ENCODE measurements around the gene NRXN2.

NRXN2 gene

GRCh38 chr11:64758330-64759079 is 35.5 kb upstream of the NRXN2 start:
- DNase-seq, result no peak

GRCh38 chr11:64757549-64758329 is 34.7 kb upstream of the NRXN2 start:
- DNase-seq, result no peak

- DNase-seq, result no peak
Measured at GRCh38 chr11:64755681-64756361, 32.8 kb upstream of the NRXN2 start.

GRCh38 chr11:64754919-64755662 is 32.1 kb upstream of the NRXN2 start:
- no peak for DNase-seq

GRCh38 chr11:64754124-64754918 is 31.3 kb upstream of the NRXN2 start:
- no peak for DNase-seq

- DNase-seq, result no peak
Measured at GRCh38 chr11:64753380-64754123, 30.6 kb upstream of the NRXN2 start.

- no peak for DNase-seq
Measured at GRCh38 chr11:64753019-64753379, 30.0 kb upstream of the NRXN2 start.

GRCh38 chr11:64752175-64752970 is 29.4 kb upstream of the NRXN2 start:
- DNase-seq, result no peak

- no peak for DNase-seq
Measured at GRCh38 chr11:64751580-64751979, 28.6 kb upstream of the NRXN2 start.

- DNase-seq, result no peak
Measured at GRCh38 chr11:64751136-64751535, 28.1 kb upstream of the NRXN2 start.

- no peak for DNase-seq
Measured at GRCh38 chr11:64750361-64751054, 27.5 kb upstream of the NRXN2 start.

GRCh38 chr11:64747961-64748665 is 25.1 kb upstream of the NRXN2 start:
- DNase-seq, result no peak

- DNase-seq, result no peak
Measured at GRCh38 chr11:64746486-64746885, 23.5 kb upstream of the NRXN2 start.

GRCh38 chr11:64745521-64746328 is 22.7 kb upstream of the NRXN2 start:
- no peak for DNase-seq

- DNase-seq, result no peak
Measured at GRCh38 chr11:64745189-64745520, 22.2 kb upstream of the NRXN2 start.

GRCh38 chr11:64744544-64745188 is 21.7 kb upstream of the NRXN2 start:
- DNase-seq, result no peak

GRCh38 chr11:64743591-64744543 is 20.9 kb upstream of the NRXN2 start, which contains the start of gene RASGRP2:
TSS of gene RASGRP2 (minus strand) at chr11:64744142. CDS start at chr11:64742866, 1,276 bp downstream.
- no peak for DNase-seq

All from NCI-H1436 treated with DMSO at 0.1 percent for 48 hours (cell line).